IgD-negative memory B cell (primary cell): ENCODE measurements around the gene RNF215. TPM values are rescaled to one million over a fixed set of nuclear protein-coding genes. Genes with fewer than 3 reads are reported as not detected.
A peak's percentile ranks its signal among the peaks of the same experiment; 100 is the strongest.

Source experiments
- H3K27ac Mint-ChIP-seq, 3 donors: one replicate each; pipeline ENCODE4 v1.8.0; 2020 to 2022; ENCODE audit warnings: mild to moderate bottlenecking in 3 of 3, mixed read lengths in 3 of 3, moderate library complexity in 1 of 3
- H3K27me3 Mint-ChIP-seq: one replicate; pipeline ENCODE4 v1.8.0; 2021; ENCODE audit warnings: mixed read lengths
- H3K36me3 Mint-ChIP-seq: one replicate; pipeline ENCODE4 v1.8.0; 2020; ENCODE audit warnings: mild to moderate bottlenecking, mixed read lengths
- H3K4me1 Mint-ChIP-seq, 3 donors: one replicate each; pipeline ENCODE4 v1.8.0; 2020 to 2022; ENCODE audit warnings: mixed read lengths in 3 of 3, mild to moderate bottlenecking in 1 of 3
- H3K4me3 Mint-ChIP-seq, 4 donors: one replicate each; pipeline ENCODE4 v1.8.0; 2020 to 2022; ENCODE audit warnings: mild to moderate bottlenecking in 4 of 4, mixed read lengths in 4 of 4, moderate library complexity in 3 of 4
- H3K9me3 Mint-ChIP-seq, 3 donors: one replicate each; pipeline ENCODE4 v1.8.0; 2020 to 2021; ENCODE audit warnings: mixed read lengths in 3 of 3, mild to moderate bottlenecking in 1 of 3
- polyA plus RNA-seq: library from polyadenylated mRNA; unstranded; fragments of 300-500 nt; fragmentation: Illumina TruSeq; gene quantifications from one replicate; pipeline ENCODE4 v1.2.3, GENCODE V29; 2021

RNF215 gene
- polyA plus RNA-seq, 1 donor from 2014 or later = 0.20 TPM

- Mint-ChIP-seq H3K27ac (peak overlapping the region in 1 of 3 donors; percentile 73), H3K4me3 (no peak overlapping the region), H3K4me1 (peaks cover 10 to 17% (median 15%) of the 10 kb centered on the region in 3 donors), H3K9me3 (peaks cover 0 to 2% (median 0%) of the 10 kb centered on the region in 3 donors), H3K27me3 (peaks cover 34% of the 10 kb centered on the region), H3K36me3 (no peaks in the 10 kb centered on the region)
Measured at GRCh38 chr22:30393322-30393680, 6.1 kb upstream of the RNF215 start.

- Mint-ChIP-seq H3K4me1 (peaks cover 10 to 17% (median 15%) of the 10 kb centered on the region in 3 donors), H3K27ac (peak overlapping the region in 1 of 3 donors; percentile 73), H3K27me3 (peaks cover 30% of the 10 kb centered on the region), H3K9me3 (peaks cover 0 to 2% (median 0%) of the 10 kb centered on the region in 3 donors), H3K4me3 (peak overlapping the region in 2 of 4 donors; percentile 39 to 78), H3K36me3 (no peaks in the 10 kb centered on the region)
Measured at GRCh38 chr22:30392661-30393321, 5.6 kb upstream of the RNF215 start.

DNA sequence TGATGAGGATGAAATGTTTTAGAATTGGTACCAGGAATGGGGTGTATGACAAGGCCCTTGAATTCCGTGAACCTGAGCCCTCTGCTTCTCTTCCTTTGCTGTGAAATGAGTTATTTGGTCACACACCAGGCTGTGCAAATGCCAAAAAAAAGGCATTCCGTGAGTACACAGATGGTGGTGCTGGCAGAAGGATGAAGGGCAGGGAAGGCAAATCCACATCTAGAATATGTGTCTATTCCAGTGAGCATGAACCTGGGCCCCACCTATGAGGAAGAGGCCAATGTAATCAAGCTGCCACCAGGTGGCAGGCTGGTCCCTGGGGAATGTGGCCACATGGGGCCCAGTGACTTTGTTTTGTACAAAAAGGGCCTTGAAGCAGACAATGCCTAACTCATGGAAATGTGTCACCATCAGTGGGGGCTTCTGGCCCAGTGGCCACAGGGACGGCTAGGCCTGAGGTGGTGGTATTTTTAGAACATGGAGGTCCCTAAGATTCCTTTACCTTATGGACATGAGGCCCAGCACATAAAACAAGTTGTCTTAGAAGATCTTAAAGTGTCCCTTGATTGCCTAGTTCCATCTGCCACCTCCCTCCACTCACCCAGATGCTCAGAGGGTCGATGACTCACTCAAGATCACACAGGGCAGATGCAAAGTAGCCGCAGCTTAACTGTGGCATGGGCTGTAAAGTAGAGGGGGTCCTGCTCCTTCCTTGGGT, 3.9 kb upstream of the RNF215 start:
- peak overlapping the region in 2 of 4 donors; percentile 37 to 61 for H3K4me3 Mint-ChIP-seq
- peaks cover 16% of the 10 kb centered on the region for H3K27me3 Mint-ChIP-seq
- no peaks in the 10 kb centered on the region for H3K36me3 Mint-ChIP-seq
- peak overlapping the region in 2 of 3 donors; percentile 12 to 25 for H3K27ac Mint-ChIP-seq
- peaks cover 0 to 2% (median 0%) of the 10 kb centered on the region in 3 donors for H3K9me3 Mint-ChIP-seq
- H3K4me1 Mint-ChIP-seq = peaks cover 10 to 23% (median 23%) of the 10 kb centered on the region in 3 donors

DNA sequence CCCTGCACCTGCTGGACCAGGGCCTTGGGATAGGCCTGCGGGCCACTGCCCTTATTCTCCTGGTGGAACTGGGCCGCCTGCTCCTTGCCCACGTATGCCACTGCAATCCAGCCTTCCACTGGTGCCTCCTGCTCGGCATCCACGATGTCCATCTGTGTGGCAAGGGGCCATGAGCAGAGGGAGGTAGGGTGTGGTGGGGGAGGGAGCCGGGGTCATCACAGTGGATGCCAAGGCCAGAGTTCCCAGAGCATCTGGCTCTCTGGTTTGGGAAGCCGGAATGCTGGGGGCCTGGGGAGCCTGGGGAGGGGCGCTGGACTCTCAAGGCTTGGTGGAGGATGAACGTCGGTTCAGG, 627 bp downstream of the RNF215 start:
- Mint-ChIP-seq H3K27me3 (peaks cover 1% of the 10 kb centered on the region), H3K4me1 (peaks cover 6 to 17% (median 15%) of the 10 kb centered on the region in 3 donors), H3K4me3 (peak overlapping the region; percentile 79 to 92 (median 86)), H3K9me3 (no peaks in the 10 kb centered on the region), H3K27ac (no peak overlapping the region), H3K36me3 (no peaks in the 10 kb centered on the region)

DNA sequence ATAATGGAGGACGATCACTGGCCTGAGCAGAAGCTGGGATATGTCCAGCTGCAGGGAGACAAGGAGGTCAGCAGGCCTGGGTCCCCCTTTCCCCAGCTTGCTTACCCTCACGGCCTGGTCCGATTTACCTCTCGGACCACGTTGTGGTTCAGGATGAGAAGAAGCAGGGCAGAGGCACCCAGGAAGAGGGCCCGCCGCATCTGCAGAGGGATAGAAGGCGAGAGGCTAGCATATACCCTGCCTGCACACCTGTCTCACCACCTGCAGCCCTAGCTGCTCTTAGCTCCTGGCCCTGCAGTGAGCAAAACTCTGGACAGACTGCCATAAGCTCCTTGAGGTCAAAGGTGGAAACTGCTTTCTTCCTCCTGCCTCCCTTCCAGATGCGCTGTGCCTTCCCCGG, 1.3 kb downstream of the RNF215 start:
- H3K4me1 Mint-ChIP-seq = peaks cover 0 to 11% (median 9%) of the 10 kb centered on the region in 3 donors
- no peak overlapping the region for H3K27ac Mint-ChIP-seq
- no peaks in the 10 kb centered on the region for H3K9me3 Mint-ChIP-seq
- H3K4me3 Mint-ChIP-seq = peak overlapping the region; percentile 79 to 92 (median 86)
- H3K36me3 Mint-ChIP-seq = peaks cover 2% of the 10 kb centered on the region
- peaks cover 1% of the 10 kb centered on the region for H3K27me3 Mint-ChIP-seq

DNA sequence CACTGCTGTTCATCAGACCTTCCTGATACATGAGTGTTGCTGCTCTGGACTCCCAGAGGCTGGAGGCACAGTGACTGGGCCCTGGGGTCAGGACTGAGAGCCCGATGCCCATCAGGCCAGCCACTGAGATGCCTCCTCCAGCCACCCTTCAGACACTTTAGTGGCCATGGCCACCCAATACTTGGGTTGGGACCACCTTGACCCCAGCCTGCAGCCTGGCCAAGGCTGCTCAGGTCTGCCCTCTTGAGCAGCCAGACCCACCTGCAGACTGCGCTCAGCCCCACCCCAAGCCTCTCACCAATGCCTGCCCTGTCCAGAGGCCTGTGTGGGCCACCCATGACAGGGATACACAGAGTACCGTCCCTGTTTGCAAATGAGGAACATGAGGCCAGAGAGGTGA, 4.2 kb downstream of the RNF215 start:
- Mint-ChIP-seq H3K9me3 (no peaks in the 10 kb centered on the region), H3K4me1 (peaks cover 0 to 9% (median 8%) of the 10 kb centered on the region in 3 donors), H3K27ac (no peak overlapping the region), H3K4me3 (peak overlapping the region in 1 of 4 donors; percentile 52), H3K36me3 (peaks cover 4% of the 10 kb centered on the region), H3K27me3 (peaks cover 1% of the 10 kb centered on the region)

GRCh38 chr22:30382340-30382739, 4.9 kb downstream of the RNF215 start:
- H3K27me3 Mint-ChIP-seq = no peaks in the 10 kb centered on the region

DNA sequence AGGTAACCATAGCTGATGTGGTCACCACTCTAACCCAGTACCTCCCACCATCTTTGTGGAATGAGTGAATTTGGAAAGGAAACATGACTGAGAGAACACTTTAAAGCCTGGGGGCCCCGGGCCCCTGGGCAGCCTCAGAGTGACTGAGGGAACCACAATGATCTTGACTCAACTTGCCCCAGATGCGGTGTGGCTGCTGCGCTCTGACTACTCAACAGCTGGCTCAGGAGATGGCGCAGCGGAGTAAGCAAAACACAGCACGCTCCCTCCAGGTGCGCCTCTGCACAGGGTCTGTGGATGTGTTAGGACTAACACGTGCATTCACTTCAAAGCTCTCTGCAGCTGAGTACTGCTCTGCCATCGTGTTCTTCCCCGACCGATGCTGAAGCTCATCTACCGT, 5.9 kb downstream of the RNF215 start:
- H3K27me3 Mint-ChIP-seq = no peaks in the 10 kb centered on the region
- no peak overlapping the region for H3K4me3 Mint-ChIP-seq
- H3K27ac Mint-ChIP-seq = no peak overlapping the region
- no peaks in the 10 kb centered on the region for H3K9me3 Mint-ChIP-seq
- peaks cover 0 to 3% (median 3%) of the 10 kb centered on the region in 3 donors for H3K4me1 Mint-ChIP-seq
- H3K36me3 Mint-ChIP-seq = peaks cover 4% of the 10 kb centered on the region

More at GRCh38 chr22:30382340-30382739, 4.9 kb downstream of the RNF215 start:
- no peak overlapping the region for H3K27ac Mint-ChIP-seq
- H3K36me3 Mint-ChIP-seq = peaks cover 4% of the 10 kb centered on the region
- H3K9me3 Mint-ChIP-seq = no peaks in the 10 kb centered on the region
- H3K4me1 Mint-ChIP-seq = peaks cover 0 to 6% (median 5%) of the 10 kb centered on the region in 3 donors
- H3K4me3 Mint-ChIP-seq = no peak overlapping the region

DNA sequence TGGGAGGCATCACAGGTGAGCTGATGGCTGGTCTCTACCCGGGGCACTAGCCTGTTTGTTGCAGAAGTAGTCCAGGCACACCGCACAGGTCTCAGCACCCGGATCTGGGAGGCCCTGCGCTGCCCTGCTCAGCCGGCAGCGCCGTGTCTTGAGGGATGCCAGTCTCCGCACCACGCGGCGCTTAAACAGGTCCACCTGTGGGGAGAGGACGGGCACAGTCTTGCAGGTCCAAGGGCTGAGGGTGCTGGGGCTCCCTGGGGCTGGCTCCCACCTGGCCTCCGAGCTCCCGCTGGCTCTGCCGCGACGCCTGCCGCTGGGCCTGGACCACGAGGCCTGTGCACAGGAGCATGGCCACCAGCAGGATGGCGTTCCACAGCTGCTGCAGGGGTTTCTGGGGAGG, 7.2 kb downstream of the RNF215 start:
- H3K27me3 Mint-ChIP-seq = no peaks in the 10 kb centered on the region
- H3K36me3 Mint-ChIP-seq = peaks cover 4% of the 10 kb centered on the region
- H3K4me1 Mint-ChIP-seq = peaks cover 0 to 1% (median 1%) of the 10 kb centered on the region in 3 donors
- H3K4me3 Mint-ChIP-seq = no peak overlapping the region
- H3K9me3 Mint-ChIP-seq = no peaks in the 10 kb centered on the region
- no peak overlapping the region for H3K27ac Mint-ChIP-seq

DNA sequence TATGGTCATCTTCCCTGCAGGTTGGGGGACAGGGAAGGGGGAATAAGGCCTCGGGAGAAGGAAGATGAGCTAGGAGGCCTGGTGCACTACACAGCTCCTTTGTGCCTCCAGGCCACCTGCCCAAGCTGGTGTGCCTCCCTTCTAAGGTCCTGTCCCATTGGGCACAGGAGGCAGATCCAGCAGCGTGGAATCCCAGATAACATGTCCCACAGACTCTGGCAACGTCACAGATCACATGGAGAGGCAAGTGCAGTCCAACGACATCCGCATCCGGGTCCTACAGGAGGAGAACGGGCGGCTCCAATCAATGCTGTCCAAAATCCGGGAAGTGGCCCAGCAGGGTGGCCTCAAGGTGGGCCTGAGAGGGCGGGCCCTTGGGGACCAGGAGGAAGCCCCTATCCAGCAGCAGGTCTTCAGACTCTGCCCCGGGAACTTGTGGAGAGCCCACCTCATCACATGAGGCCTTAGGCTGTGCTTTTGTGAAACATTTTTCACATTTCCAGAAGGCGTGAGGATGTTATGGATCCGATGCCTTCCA, 11.8 kb downstream of the RNF215 start:
- Mint-ChIP-seq H3K9me3 (no peaks in the 10 kb centered on the region), H3K27me3 (no peaks in the 10 kb centered on the region), H3K27ac (no peak overlapping the region), H3K4me3 (no peak overlapping the region), H3K4me1 (peaks cover 0 to under 1% (median 0%) of the 10 kb centered on the region in 3 donors), H3K36me3 (peaks cover 2% of the 10 kb centered on the region)

DNA sequence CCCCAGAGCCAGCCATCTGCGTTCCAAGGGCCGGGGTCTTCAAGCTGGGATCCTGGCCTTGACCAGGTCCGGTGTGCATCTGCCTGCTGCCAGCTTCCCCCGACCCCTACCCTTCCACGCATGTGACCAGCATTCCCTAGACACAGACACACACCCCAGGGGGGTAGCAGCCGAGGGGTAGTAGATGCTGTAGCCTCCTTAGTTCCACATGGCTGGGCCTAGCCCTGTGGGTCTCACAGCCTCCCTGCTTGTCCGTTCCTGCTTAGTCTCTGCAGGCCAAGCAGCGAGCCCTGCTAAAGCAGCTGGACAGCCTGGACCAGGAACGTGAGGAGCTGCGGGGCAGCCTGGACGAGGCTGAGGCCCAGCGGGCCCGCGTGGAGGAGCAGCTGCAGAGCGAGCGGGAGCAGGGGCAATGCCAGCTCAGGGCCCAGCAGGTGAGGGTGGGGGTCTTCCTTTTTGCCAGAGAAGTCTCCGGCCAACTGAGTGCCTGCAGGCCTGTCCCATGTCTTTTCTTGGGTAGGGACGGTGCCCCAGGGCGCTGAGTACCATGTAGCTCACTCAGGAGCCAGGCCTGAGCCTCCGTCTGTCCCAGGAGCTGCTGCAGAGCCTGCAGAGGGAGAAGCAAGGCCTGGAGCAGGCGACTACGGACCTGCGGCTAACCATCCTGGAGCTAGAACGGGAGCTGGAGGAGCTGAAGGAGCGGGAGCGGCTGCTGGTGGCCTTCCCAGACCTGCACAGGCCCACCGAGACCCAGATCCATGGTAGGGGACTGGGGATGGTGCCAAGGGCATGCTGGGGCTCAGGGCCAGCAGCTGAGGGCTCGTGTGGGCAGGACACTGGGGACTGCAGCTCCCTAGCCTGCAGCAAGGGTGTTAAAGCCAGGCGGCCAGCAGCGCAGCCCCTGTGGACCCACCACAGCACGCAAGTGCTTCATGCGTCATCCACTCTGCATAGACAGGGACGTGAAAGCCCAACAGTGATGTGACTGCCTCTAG, 13.6 kb downstream of the RNF215 start:
- Mint-ChIP-seq H3K4me1 (no peaks in the 10 kb centered on the region), H3K36me3 (no peaks in the 10 kb centered on the region), H3K4me3 (no peak overlapping the region), H3K9me3 (no peaks in the 10 kb centered on the region), H3K27me3 (no peaks in the 10 kb centered on the region), H3K27ac (no peak overlapping the region)

DNA sequence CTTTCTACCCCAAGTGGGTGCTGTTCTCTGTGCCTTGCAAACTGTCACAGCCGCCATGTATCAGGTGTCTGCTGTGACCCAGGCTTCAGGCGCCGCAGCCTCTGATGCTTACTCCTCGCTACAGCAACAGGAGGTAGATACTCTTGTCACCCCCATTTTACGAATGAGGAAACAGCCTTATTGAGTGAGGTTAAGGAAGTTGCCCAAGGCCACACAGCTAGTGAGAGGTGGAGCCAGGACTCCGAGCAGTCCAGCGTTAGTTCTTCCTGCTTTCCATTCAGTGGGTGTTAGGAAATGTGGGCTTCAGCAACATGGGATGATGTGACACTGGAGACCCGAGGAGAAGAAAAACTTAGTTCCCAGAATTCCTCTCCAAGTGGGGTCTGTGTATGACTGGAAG, 14.3 kb downstream of the RNF215 start:
- Mint-ChIP-seq H3K27me3 (no peaks in the 10 kb centered on the region), H3K27ac (no peak overlapping the region), H3K4me1 (no peaks in the 10 kb centered on the region), H3K9me3 (no peaks in the 10 kb centered on the region), H3K36me3 (peaks cover 2% of the 10 kb centered on the region), H3K4me3 (no peak overlapping the region)

GRCh38 chr22:30371981-30372380, 15.2 kb downstream of the RNF215 start:
- no peak overlapping the region for H3K4me3 Mint-ChIP-seq
- no peaks in the 10 kb centered on the region for H3K4me1 Mint-ChIP-seq
- H3K36me3 Mint-ChIP-seq = peaks cover 2% of the 10 kb centered on the region
- peak overlapping the region in 1 of 3 donors; percentile 57 for H3K27ac Mint-ChIP-seq
- H3K27me3 Mint-ChIP-seq = no peaks in the 10 kb centered on the region
- H3K9me3 Mint-ChIP-seq = no peaks in the 10 kb centered on the region

- Mint-ChIP-seq H3K27ac (no peak overlapping the region), H3K36me3 (peaks cover 2% of the 10 kb centered on the region), H3K9me3 (no peaks in the 10 kb centered on the region), H3K4me3 (no peak overlapping the region), H3K4me1 (no peaks in the 10 kb centered on the region), H3K27me3 (no peaks in the 10 kb centered on the region)
Measured at GRCh38 chr22:30371321-30371720, 15.9 kb downstream of the RNF215 start.
